ENCODE results near the gene RREB1. TPM values are rescaled to one million over a fixed set of nuclear protein-coding genes. Genes with fewer than 3 reads are reported as not detected.

RREB1 gene
- total RNA-seq, 1 experiment from 2014 or later = 5.3 TPM

- DNase-seq (ENCODE audit: low spot score) = no peak
Observed at GRCh38 chr6:7222197-7222596, 114.4 kb downstream of the RREB1 start.

- no peak for DNase-seq (ENCODE audit: low spot score)
Observed at GRCh38 chr6:7224731-7225130, 117.0 kb downstream of the RREB1 start.

- no peak for DNase-seq (ENCODE audit: low spot score)
Observed at GRCh38 chr6:7228662-7229375, 121.1 kb downstream of the RREB1 start.

DNA sequence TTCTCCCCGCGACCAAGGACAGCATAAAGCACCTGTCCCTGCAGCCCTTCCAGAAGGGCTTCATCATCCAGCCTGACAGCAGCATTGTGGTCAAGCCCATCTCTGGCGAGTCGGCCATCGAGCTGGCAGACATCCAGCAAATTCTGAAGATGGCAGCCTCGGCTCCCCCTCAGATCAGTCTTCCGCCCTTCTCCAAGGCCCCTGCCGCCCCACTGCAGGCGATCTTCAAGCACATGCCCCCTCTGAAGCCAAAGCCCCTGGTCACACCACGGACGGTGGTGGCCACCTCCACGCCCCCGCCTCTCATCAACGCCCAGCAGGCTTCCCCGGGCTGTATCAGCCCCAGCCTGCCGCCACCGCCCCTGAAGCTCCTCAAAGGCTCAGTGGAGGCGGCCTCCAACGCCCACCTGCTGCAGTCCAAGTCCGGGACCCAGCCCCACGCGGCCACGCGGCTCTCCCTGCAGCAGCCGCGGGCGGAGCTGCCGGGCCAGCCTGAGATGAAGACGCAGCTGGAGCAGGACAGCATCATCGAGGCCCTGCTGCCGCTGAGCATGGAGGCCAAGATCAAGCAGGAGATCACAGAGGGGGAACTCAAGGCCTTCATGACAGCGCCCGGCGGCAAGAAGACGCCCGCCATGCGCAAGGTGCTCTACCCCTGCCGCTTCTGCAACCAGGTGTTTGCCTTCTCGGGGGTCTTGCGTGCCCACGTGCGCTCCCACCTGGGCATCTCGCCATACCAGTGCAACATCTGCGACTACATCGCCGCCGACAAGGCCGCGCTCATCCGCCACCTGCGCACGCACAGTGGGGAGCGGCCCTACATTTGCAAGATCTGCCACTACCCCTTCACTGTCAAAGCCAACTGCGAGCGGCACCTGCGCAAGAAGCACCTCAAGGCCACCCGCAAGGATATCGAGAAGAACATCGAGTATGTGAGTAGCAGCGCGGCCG lies 121.9 kb downstream of the RREB1 start:
- no peak for DNase-seq (ENCODE audit: low spot score)

DNA sequence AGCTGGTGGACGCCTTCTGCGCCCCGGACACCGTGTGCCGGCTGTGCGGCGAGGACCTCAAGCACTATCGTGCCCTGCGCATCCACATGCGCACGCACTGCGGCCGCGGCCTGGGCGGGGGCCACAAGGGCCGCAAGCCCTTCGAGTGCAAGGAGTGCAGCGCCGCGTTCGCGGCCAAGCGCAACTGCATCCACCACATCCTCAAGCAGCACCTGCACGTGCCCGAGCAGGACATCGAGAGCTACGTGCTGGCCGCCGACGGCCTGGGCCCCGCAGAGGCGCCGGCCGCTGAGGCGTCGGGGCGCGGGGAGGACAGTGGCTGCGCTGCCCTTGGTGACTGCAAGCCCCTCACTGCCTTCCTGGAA lies 122.5 kb downstream of the RREB1 start:
- DNase-seq (ENCODE audit: low spot score) = no peak

- no peak for DNase-seq (ENCODE audit: low spot score)
Observed at GRCh38 chr6:7230956-7231713, 123.4 kb downstream of the RREB1 start.

- DNase-seq (ENCODE audit: low spot score) = no peak
Observed at GRCh38 chr6:7232351-7232750, 124.6 kb downstream of the RREB1 start.

- DNase-seq (ENCODE audit: low spot score) = no peak
Observed at GRCh38 chr6:7234547-7234946, 126.8 kb downstream of the RREB1 start.

- DNase-seq (ENCODE audit: low spot score) = no peak
Observed at GRCh38 chr6:7235712-7236305, 128.0 kb downstream of the RREB1 start.

DNA sequence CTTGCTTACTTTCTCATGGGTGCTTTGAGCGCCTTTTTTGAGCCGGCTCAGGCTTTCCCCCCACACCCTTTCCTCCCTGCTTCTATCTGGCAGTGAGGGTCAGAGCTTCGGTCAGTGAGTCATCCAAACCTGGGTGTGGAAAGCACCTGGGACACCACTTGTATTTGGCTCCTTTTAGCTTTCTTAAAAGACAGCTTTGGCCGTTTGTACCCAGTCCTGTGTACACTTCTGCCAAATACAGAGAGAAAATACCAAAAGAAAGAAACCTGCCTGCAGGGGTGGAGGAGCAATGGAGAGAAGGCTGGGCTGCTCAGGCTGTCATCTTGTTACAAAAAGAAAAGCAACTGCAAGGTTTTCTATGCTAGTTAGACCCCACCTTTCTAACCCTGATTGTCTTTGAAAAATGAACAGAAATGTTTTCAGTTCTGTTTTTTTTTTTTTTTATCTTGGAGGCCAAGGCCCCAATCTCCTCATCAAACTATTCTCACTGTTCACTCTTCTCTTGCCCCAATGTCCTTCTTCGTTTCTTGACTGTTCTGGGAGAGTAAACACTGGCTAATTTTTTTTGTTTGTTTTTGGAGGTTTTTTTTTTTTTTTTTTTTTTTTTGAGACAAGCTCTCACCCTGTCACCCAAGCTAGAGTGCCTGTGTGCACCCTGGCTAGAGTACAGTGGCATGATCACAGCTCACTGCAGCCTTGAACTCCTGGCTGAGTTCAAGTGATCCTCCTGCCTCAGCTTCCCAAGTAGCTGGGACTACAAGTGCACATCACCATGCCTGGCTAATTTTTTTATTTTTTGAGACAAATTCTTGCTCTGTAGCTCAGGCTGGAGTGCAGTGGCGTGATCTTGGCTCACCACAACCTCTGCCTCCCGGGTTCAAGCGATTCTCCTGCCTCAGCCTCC lies 128.8 kb downstream of the RREB1 start:
- DNase-seq (ENCODE audit: low spot score) = no peak

DNA sequence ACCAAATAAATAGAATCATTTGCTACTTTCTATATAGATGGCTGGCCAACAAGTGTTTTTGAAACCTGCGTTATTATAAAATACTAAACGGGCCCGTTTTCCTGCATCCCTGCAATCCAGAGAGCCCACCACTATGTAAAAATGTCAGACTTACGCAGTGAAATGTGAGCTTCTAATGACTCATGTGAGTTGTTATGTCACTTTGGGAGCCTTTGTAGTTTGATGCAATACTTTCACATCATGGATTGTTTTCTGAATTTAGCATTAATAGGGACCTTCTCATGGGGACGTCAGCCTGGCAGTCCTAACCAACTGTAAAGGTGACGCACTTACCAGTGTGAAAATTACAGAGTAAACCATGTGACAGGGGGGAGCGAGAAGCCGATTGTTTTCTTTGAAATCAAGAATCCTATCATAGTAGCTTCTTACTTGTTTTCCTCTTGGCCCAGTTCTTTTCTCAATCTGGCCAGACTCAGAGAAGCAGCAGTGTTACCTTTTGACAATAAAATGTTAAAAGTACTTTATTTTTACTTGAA lies 130.0 kb downstream of the RREB1 start:
- DNase-seq (ENCODE audit: low spot score) = no peak

GRCh38 chr6:7238526-7238899 lies 130.8 kb downstream of the RREB1 start:
- no peak for DNase-seq (ENCODE audit: low spot score)

GRCh38 chr6:7238900-7239589 lies 131.3 kb downstream of the RREB1 start:
- DNase-seq (ENCODE audit: low spot score) = peak; percentile 78

GRCh38 chr6:7239590-7239948 lies 131.8 kb downstream of the RREB1 start:
- no peak for DNase-seq (ENCODE audit: low spot score)

GRCh38 chr6:7240351-7240750 lies 132.6 kb downstream of the RREB1 start:
- DNase-seq (ENCODE audit: low spot score) = no peak

- no peak for DNase-seq (ENCODE audit: low spot score)
Observed at GRCh38 chr6:7241160-7241559, 133.4 kb downstream of the RREB1 start.

GRCh38 chr6:7241709-7242645 lies 134.2 kb downstream of the RREB1 start:
- DNase-seq (ENCODE audit: low spot score) = peak; percentile 74

DNA sequence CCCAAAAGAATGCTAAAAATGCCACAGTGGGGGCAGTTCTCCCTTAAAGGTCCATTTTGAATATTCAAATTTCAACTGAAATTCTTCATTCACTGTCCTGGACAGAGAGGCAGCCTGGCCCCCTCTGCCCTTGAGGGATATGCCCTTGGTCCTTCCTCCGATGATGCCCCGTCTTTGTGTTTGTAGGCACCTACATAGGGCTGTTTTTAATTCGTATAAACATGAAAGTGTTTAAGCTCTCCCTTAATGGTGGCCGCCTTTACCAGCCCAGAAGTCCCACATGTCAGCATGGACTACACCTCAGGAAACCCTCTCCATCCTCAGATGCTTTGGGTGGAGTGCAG lies 135.0 kb downstream of the RREB1 start:
- DNase-seq (ENCODE audit: low spot score) = no peak

All from H4 (cell line).